Neural progenitor cell (in vitro differentiated cells): Measurements from ENCODE around the gene PPM1A. TPM values are rescaled to one million over a fixed set of nuclear protein-coding genes. Genes with fewer than 3 reads are reported as not detected.

Experiments used
- DNase-seq: peaks from one replicate; pipeline ENCODE4 v3.0.0-alpha.2; 2016; ENCODE audit warnings: low spot score
- H2AFZ ChIP-seq: fragments of 200-600 bp; sonication (generic); replicated peaks from 2 replicates; pipeline ENCODE4 v1.6.1; 2016; ENCODE audit warnings: antibody characterized with exemption
- H3F3A ChIP-seq: fragments of 200-600 bp; sonication (generic); 2 replicates; pipeline ENCODE4 v1.6.1; 2016; ENCODE audit warnings: antibody characterized with exemption, low read depth
- H3K27ac ChIP-seq: fragments of 200-600 bp; sonication (generic); 2 replicates; pipeline ENCODE4 v1.5.1; 2016; ENCODE audit warnings: mild to moderate bottlenecking
- H3K27me3 ChIP-seq: fragments of 200-600 bp; sonication (generic); 2 replicates; pipeline ENCODE4 v1.6.1; 2016; ENCODE audit warnings: mild to moderate bottlenecking, moderate library complexity
- H3K36me3 ChIP-seq: fragments of 200-600 bp; sonication (generic); 2 replicates; pipeline ENCODE4 v1.5.1; 2016
- H3K4me1 ChIP-seq: fragments of 200-600 bp; sonication (generic); 2 replicates; pipeline ENCODE4 v1.6.1; 2016; ENCODE audit warnings: mixed run types
- H3K4me2 ChIP-seq: fragments of 200-600 bp; sonication (generic); 2 replicates; pipeline ENCODE4 v1.6.1; 2016
- H3K4me3 ChIP-seq: fragments of 200-600 bp; sonication (generic); 2 replicates; pipeline ENCODE4 v1.5.1; 2016
- H3K79me2 ChIP-seq: fragments of 200-600 bp; sonication (generic); 2 replicates; pipeline ENCODE4 v1.6.1; 2016; ENCODE audit warnings: low read depth
- H3K9ac ChIP-seq: fragments of 200-600 bp; sonication (generic); 2 replicates; pipeline ENCODE4 v1.6.1; 2016
- H3K9me3 ChIP-seq: fragments of 200-600 bp; sonication (generic); 2 replicates; pipeline ENCODE4 v1.5.1; 2016; ENCODE audit warnings: low read depth
- H4K20me1 ChIP-seq: fragments of 200-600 bp; sonication (generic); 2 replicates; pipeline ENCODE4 v1.6.1; 2016; ENCODE audit warnings: low read depth
- H3K27ac Mint-ChIP-seq: 3 replicates; pipeline ENCODE4 v1.8.0; 2021; ENCODE audit warnings: mixed read lengths
- H3K27me3 Mint-ChIP-seq: 2 replicates; pipeline ENCODE4 v1.8.0; 2022; ENCODE audit warnings: low read depth, mild to moderate bottlenecking, inconsistent platforms, moderate library complexity, mixed read lengths; ENCODE audit not compliant: insufficient read depth
- H3K36me3 Mint-ChIP-seq: 3 replicates; pipeline ENCODE4 v1.8.0; 2021; ENCODE audit warnings: mixed read lengths
- H3K4me1 Mint-ChIP-seq: 3 replicates; pipeline ENCODE4 v1.8.0; 2021; ENCODE audit warnings: mixed read lengths
- H3K4me3 Mint-ChIP-seq: 3 replicates; pipeline ENCODE4 v1.8.0; 2021; ENCODE audit warnings: mild to moderate bottlenecking, moderate library complexity, mixed read lengths
- H3K9me3 Mint-ChIP-seq: 3 replicates; pipeline ENCODE4 v1.8.0; 2020; ENCODE audit warnings: mixed read lengths
- CTCF ChIP-seq: fragments of 200-600 bp; sonication (generic); IDR thresholded peaks from 2 replicates; pipeline ENCODE4 v1.5.1; 2017; ENCODE audit warnings: antibody characterized with exemption, mild to moderate bottlenecking
- EZH2 ChIP-seq: fragments of 200-600 bp; sonication (generic); IDR thresholded peaks from 2 replicates; pipeline ENCODE4 v1.6.1; 2017; ENCODE audit warnings: antibody characterized with exemption, mild to moderate bottlenecking, moderate library complexity
- EZH2phosphoT487 ChIP-seq: fragments of 200-600 bp; sonication (generic); IDR thresholded peaks from 2 replicates; pipeline ENCODE4 v1.6.1; 2017; ENCODE audit warnings: antibody characterized with exemption
- total RNA-seq: library from RNA; depleted of rRNA; stranded (reverse); fragments of >200 nt; gene quantifications from 2 replicates; pipeline ENCODE4 v1.2.3, GENCODE V29; 2015; ENCODE audit warnings: low replicate concordance

PPM1A gene
- total RNA-seq, 1 donor from 2014 or later = 55.0 TPM

DNA sequence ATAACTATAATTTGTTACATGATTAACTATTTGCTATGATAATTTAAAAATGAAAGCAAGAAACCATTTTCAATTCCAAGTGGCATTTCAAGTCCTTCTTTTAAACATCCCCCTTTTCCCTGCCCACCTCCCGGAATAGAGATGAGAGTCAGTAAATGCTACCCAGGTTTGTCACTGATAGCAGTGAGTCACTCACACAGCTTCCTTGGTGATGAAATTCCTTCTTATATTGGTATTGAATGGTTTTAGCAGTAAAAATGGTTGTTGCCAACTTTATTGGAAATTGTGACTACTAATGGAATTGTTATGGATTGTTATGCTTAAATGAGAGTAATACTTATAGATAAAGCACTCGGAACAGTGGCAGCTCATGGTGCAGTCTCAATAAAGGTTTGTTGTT lies 90.5 kb downstream of the PPM1A start:
- H3K9me3 Mint-ChIP-seq = peaks cover 3% of the 10 kb centered on the region
- H3K27ac Mint-ChIP-seq = no peak overlapping the region

DNA sequence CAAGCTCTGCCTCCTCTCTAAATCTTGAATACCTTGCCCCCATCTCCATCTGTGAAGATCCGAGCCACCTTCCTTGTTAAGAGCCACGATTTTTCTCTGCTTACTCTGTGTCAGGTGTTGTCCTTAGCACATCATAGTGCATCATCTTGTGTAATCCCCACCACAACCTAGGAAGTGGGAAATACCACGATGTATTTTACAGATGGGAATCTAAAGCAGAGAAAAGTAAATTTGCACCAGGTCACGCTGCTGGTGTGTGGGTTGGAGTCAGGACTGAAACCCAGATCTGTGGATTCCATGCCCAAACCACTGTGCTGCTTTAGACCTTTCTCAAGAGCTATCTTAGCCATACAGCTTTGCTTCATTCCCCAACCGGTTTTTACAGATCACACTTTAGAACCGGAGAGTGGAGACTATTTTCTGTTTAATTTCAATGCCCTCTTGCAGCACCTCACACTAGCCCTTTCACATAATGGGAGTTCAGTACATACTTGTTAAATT lies 94.6 kb downstream of the PPM1A start:
- Histone ChIP-seq H3K36me3 (no peaks in the 10 kb centered on the region), H3K9me3 (no peaks in the 10 kb centered on the region), H3K9ac (no peak overlapping the region), H4K20me1 (no peaks in the 10 kb centered on the region), H3K27ac (no peak overlapping the region), H3K4me2 (no peak overlapping the region), H3K27me3 (no peaks in the 10 kb centered on the region), H2AFZ (peak overlapping the region; percentile 9), H3F3A (peaks cover 22% of the 10 kb centered on the region), H3K4me3 (no peak overlapping the region), H3K4me1 (peaks cover 27% of the 10 kb centered on the region), H3K79me2 (no peaks in the 10 kb centered on the region)
- H3K9me3 Mint-ChIP-seq = peaks cover 3% of the 10 kb centered on the region
- TF ChIP-seq EZH2 = no peak
- no peak for TF ChIP-seq EZH2phosphoT487
- no peak for TF ChIP-seq CTCF
- DNase-seq = no peak
- no peak overlapping the region for H3K4me3 Mint-ChIP-seq
- no peaks in the 10 kb centered on the region for H3K36me3 Mint-ChIP-seq
- no peak overlapping the region for H3K27ac Mint-ChIP-seq
- H3K4me1 Mint-ChIP-seq = peaks cover 12% of the 10 kb centered on the region
- no peaks in the 10 kb centered on the region for H3K27me3 Mint-ChIP-seq

More for the DNA sequence above, 90.5 kb downstream of the PPM1A start:
- TF ChIP-seq EZH2phosphoT487 (no peak), EZH2 (no peak)
- Histone ChIP-seq H3K79me2 (no peaks in the 10 kb centered on the region), H3K27ac (no peak overlapping the region), H3F3A (no peaks in the 10 kb centered on the region), H2AFZ (no peak overlapping the region), H3K9ac (no peak overlapping the region), H3K4me3 (no peak overlapping the region), H3K9me3 (no peaks in the 10 kb centered on the region), H3K36me3 (no peaks in the 10 kb centered on the region), H4K20me1 (no peaks in the 10 kb centered on the region), H3K27me3 (no peaks in the 10 kb centered on the region), H3K4me2 (no peak overlapping the region), H3K4me1 (no peaks in the 10 kb centered on the region)
- Mint-ChIP-seq H3K4me1 (no peaks in the 10 kb centered on the region), H3K27me3 (no peaks in the 10 kb centered on the region), H3K36me3 (no peaks in the 10 kb centered on the region), H3K4me3 (no peak overlapping the region)
- no peak for DNase-seq

GRCh38 chr14:60344751-60345150 lies 95.7 kb downstream of the PPM1A start:
- H3K79me2 ChIP-seq = no peaks in the 10 kb centered on the region
- H3K4me1 Mint-ChIP-seq = peaks cover 18% of the 10 kb centered on the region
- H2AFZ ChIP-seq = no peak overlapping the region
- H3F3A ChIP-seq = peaks cover 33% of the 10 kb centered on the region
- no peaks in the 10 kb centered on the region for H4K20me1 ChIP-seq
- no peak overlapping the region for H3K4me2 ChIP-seq
- H3K4me3 Mint-ChIP-seq = no peak overlapping the region
- no peak for TF ChIP-seq CTCF
- peaks cover 3% of the 10 kb centered on the region for H3K9me3 Mint-ChIP-seq
- no peaks in the 10 kb centered on the region for H3K36me3 Mint-ChIP-seq
- no peak for DNase-seq
- peaks cover under 1% of the 10 kb centered on the region for H3K27me3 Mint-ChIP-seq
- H3K27ac ChIP-seq = no peak overlapping the region
- H3K36me3 ChIP-seq = no peaks in the 10 kb centered on the region
- H3K4me1 ChIP-seq = peaks cover 38% of the 10 kb centered on the region
- H3K27me3 ChIP-seq = no peaks in the 10 kb centered on the region
- no peak overlapping the region for H3K4me3 ChIP-seq
- H3K9ac ChIP-seq = no peak overlapping the region
- no peak overlapping the region for H3K27ac Mint-ChIP-seq
- no peaks in the 10 kb centered on the region for H3K9me3 ChIP-seq

DNA sequence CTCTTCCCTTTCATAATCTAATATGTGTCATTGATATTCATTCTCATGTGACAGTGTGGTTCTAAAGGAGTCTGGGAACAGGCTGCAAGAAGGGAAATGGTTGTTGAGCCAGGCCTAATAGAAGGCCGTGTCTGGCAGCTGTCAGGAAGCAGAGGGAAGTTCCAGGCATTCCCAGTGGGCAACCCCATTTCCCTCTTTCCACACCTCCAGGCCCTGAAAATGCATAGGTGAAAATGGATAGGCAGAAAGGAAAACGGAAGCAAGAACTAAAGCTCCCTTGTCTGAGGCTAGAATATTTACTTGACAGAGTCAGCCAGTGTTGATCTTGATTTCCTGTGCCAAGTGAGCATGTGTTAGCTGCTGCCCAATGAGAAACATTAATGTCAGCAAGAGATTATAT lies 97.7 kb downstream of the PPM1A start:
- TF ChIP-seq CTCF = no peak
- no peak for TF ChIP-seq EZH2
- no peak for TF ChIP-seq EZH2phosphoT487

More for the DNA sequence above, 97.7 kb downstream of the PPM1A start:
- H3K27me3 ChIP-seq = no peaks in the 10 kb centered on the region
- no peaks in the 10 kb centered on the region for H3K9me3 ChIP-seq
- no peak for DNase-seq
- peak overlapping the region; percentile 43 for H3K4me2 ChIP-seq
- H3K4me3 ChIP-seq = no peak overlapping the region
- peak overlapping the region; percentile 59 for H2AFZ ChIP-seq
- no peaks in the 10 kb centered on the region for H3K79me2 ChIP-seq
- Mint-ChIP-seq H3K4me1 (peaks cover 31% of the 10 kb centered on the region), H3K4me3 (no peak overlapping the region), H3K27me3 (peaks cover 5% of the 10 kb centered on the region), H3K9me3 (peaks cover 3% of the 10 kb centered on the region), H3K36me3 (no peaks in the 10 kb centered on the region), H3K27ac (no peak overlapping the region)
- peaks cover 42% of the 10 kb centered on the region for H3F3A ChIP-seq
- H3K9ac ChIP-seq = no peak overlapping the region
- H3K36me3 ChIP-seq = no peaks in the 10 kb centered on the region
- peaks cover 58% of the 10 kb centered on the region for H3K4me1 ChIP-seq
- no peaks in the 10 kb centered on the region for H4K20me1 ChIP-seq
- no peak overlapping the region for H3K27ac ChIP-seq
